PC-3 (cell line): ENCODE measurements around the gene ETV5. TPM values are rescaled to one million over a fixed set of nuclear protein-coding genes. Genes with fewer than 3 reads are reported as not detected.

ENCODE experiments used
- ATAC-seq: fragments of 200-7000 bp; cut with Tn5 transposase; 2 replicates; pipeline ENCODE4 v1.9.1; 2020; ENCODE audit warnings: mild to moderate bottlenecking, moderate library complexity
- BruUV-seq: library from RNA; stranded (reverse); fragments of 400-500 nt; replicated peaks from 2 replicates; lab custom pipeline; 2021; lab: Mats Ljungman, UMichigan
- CTCF ChIA-PET: fragments of 300-600 bp; sonication (Branson Sonifier 250); formaldehyde crosslinking; loops from one replicate; lab custom pipeline; 2022; ENCODE audit warnings: antibody characterized with exemption; lab: Charles Lee
- POLR2A ChIA-PET: fragments of 300-600 bp; sonication (Branson Sonifier 250); formaldehyde crosslinking; loops from one replicate; lab custom pipeline; 2022; ENCODE audit warnings: antibody characterized with exemption; ENCODE audit not compliant: unreplicated experiment; lab: Charles Lee
- DNase-seq: peaks from one replicate; pipeline ENCODE4 v3.0.0-alpha.2; 2015
- H2AFZ ChIP-seq: fragments of 300-600 bp; sonication (generic); 2 replicates; pipeline ENCODE4 v1.6.0; 2016; ENCODE audit warnings: antibody characterized with exemption, low read length
- H3F3A ChIP-seq: fragments of 300-600 bp; sonication (generic); one replicate; pipeline ENCODE4 v1.6.0; 2017; ENCODE audit warnings: antibody characterized with exemption, low read length, control low read depth, mild to moderate bottlenecking; ENCODE audit not compliant: unreplicated experiment
- H3K27ac ChIP-seq: fragments of 300-600 bp; sonication (generic); 2 replicates; pipeline ENCODE4 v1.5.1; 2016; ENCODE audit warnings: mild to moderate bottlenecking, low read length
- H3K27me3 ChIP-seq: fragments of 300-600 bp; sonication (generic); 2 replicates; pipeline ENCODE4 v1.6.1; 2016; ENCODE audit warnings: low read length, mixed read lengths
- H3K36me3 ChIP-seq: fragments of 300-600 bp; sonication (generic); 2 replicates; pipeline ENCODE4 v1.6.1; 2016; ENCODE audit warnings: low read depth, mixed run types, low read length, mixed read lengths
- H3K4me1 ChIP-seq: fragments of 300-600 bp; sonication (generic); 2 replicates; pipeline ENCODE4 v1.5.1; 2016; ENCODE audit warnings: low read length; ENCODE audit not compliant: insufficient read depth
- H3K4me2 ChIP-seq: fragments of 300-600 bp; sonication (generic); 2 replicates; pipeline ENCODE4 v1.6.0; 2016; ENCODE audit warnings: low read length
- H3K4me3 ChIP-seq: fragments of 300-600 bp; sonication (generic); 2 replicates; pipeline ENCODE4 v1.5.1; 2016; ENCODE audit warnings: mild to moderate bottlenecking, low read length, mixed read lengths
- H3K79me2 ChIP-seq: fragments of 300-600 bp; sonication (generic); 2 replicates; pipeline ENCODE4 v1.6.1; 2017; ENCODE audit warnings: low read length, mixed read lengths
- H3K9ac ChIP-seq: fragments of 300-600 bp; sonication (generic); 2 replicates; pipeline ENCODE4 v1.6.0; 2016; ENCODE audit warnings: mild to moderate bottlenecking, low read length
- H3K9me2 ChIP-seq: fragments of 300-600 bp; sonication (generic); replicated peaks from 2 replicates; pipeline ENCODE4 v1.6.1; 2016; ENCODE audit warnings: mixed run types, low read length, mixed read lengths
- H3K9me3 ChIP-seq: fragments of 300-600 bp; sonication (generic); 2 replicates; pipeline ENCODE4 v1.6.1; 2016; ENCODE audit warnings: low read length, mixed read lengths
- H4K20me1 ChIP-seq: fragments of 300-600 bp; sonication (generic); 2 replicates; pipeline ENCODE4 v1.6.1; 2016; ENCODE audit warnings: low read length, mixed read lengths
- EZH2 ChIP-seq: fragments of 300-600 bp; sonication (generic); IDR thresholded peaks from one replicate; pipeline ENCODE4 v1.6.1; 2017; ENCODE audit warnings: antibody characterized with exemption, mild to moderate bottlenecking, low read length; ENCODE audit not compliant: unreplicated experiment
- EZH2phosphoT487 ChIP-seq: fragments of 300-600 bp; sonication (generic); IDR thresholded peaks from 2 replicates; pipeline ENCODE4 v1.6.1; 2018; ENCODE audit warnings: mild to moderate bottlenecking, antibody characterized with exemption, low read length, borderline replicate concordance
- intact Hi-C: fragments of 100-400 bp; cut with micrococcal nuclease; formaldehyde crosslinking; loops from 2 replicates; pipeline ENCODE4 v1.9.0; 2023
- total RNA-seq: library from RNA; depleted of rRNA; stranded (reverse); fragments of >200 nt; gene quantifications from 2 replicates; pipeline ENCODE4 v1.2.3, GENCODE V29; 2014
- TF ChIP-seq, protein P1 (sequence below): fragments of 300-600 bp; sonication (generic); conservative IDR thresholded peaks from 2 replicates; pipeline ENCODE4 v1.5.1; 2017; ENCODE audit warnings: antibody characterized with exemption, low read depth, mild to moderate bottlenecking, low read length

ETV5 gene
- total RNA-seq, 1 experiment from 2014 or later = 60.6 TPM

DNA sequence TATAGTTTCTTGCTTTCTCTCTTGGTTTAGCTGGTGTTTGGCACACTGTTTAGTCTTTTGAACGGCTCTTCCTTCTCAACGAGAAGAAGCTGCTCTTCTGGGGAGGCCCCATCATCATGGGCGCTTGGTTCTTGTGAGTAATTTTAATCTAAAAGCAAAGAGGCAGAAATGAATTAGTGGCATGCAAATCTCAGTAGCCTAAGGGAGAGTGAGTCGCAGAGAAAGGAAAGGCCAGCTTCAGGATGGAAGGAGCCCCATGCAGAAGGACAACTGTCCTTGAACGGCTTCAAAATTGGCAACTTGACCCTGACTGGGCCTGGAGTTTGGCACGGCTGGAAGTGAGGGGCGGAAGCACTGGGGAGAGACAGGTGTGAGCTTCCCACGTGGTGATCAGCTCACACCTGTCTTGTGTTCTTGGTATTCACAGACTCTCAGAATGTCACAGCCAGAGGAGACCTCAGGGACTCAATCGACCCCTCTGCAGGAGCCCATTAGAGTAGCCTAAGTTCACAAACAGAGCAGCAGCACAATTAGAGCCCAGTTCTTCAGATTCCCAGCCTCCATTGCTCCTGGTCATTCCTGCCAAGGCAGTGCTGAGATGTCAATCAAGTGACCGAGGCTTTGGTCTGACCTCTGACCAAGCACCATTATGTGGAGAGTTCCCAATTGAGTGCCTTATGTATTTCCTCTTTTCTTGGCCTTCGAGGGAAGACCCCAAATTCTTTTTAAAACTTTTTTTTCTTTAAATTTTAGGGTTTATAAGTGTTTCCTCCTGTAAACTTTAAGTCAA is 41.3 kb upstream of the ETV5 start:
- no peak overlapping the region for H3K27ac ChIP-seq
- H3K36me3 ChIP-seq = no peaks in the 10 kb centered on the region
- no peak overlapping the region for H3K4me3 ChIP-seq
- peaks cover 25% of the 10 kb centered on the region for H3K27me3 ChIP-seq
- H3K9me2 ChIP-seq = no peaks in the 10 kb centered on the region
- H3K4me2 ChIP-seq = no peak overlapping the region
- intact Hi-C loops = no loop called here
- ATAC-seq = no peak
- H2AFZ ChIP-seq = no peak overlapping the region
- H3K9ac ChIP-seq = no peak overlapping the region
- no TSS peak for BruUV-seq
- DNase-seq = no peak
- ChIA-PET POLR2A (no interaction called here), CTCF (no interaction called here)
- no peaks in the 10 kb centered on the region for H4K20me1 ChIP-seq
- no peak for TF ChIP-seq EZH2
- TF ChIP-seq, protein P1, sequence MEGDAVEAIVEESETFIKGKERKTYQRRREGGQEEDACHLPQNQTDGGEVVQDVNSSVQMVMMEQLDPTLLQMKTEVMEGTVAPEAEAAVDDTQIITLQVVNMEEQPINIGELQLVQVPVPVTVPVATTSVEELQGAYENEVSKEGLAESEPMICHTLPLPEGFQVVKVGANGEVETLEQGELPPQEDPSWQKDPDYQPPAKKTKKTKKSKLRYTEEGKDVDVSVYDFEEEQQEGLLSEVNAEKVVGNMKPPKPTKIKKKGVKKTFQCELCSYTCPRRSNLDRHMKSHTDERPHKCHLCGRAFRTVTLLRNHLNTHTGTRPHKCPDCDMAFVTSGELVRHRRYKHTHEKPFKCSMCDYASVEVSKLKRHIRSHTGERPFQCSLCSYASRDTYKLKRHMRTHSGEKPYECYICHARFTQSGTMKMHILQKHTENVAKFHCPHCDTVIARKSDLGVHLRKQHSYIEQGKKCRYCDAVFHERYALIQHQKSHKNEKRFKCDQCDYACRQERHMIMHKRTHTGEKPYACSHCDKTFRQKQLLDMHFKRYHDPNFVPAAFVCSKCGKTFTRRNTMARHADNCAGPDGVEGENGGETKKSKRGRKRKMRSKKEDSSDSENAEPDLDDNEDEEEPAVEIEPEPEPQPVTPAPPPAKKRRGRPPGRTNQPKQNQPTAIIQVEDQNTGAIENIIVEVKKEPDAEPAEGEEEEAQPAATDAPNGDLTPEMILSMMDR = no peak
- TF ChIP-seq EZH2phosphoT487 = no peak
- H3F3A ChIP-seq = no peaks in the 10 kb centered on the region
- no peaks in the 10 kb centered on the region for H3K9me3 ChIP-seq
- no peaks in the 10 kb centered on the region for H3K4me1 ChIP-seq
- H3K79me2 ChIP-seq = no peaks in the 10 kb centered on the region

DNA sequence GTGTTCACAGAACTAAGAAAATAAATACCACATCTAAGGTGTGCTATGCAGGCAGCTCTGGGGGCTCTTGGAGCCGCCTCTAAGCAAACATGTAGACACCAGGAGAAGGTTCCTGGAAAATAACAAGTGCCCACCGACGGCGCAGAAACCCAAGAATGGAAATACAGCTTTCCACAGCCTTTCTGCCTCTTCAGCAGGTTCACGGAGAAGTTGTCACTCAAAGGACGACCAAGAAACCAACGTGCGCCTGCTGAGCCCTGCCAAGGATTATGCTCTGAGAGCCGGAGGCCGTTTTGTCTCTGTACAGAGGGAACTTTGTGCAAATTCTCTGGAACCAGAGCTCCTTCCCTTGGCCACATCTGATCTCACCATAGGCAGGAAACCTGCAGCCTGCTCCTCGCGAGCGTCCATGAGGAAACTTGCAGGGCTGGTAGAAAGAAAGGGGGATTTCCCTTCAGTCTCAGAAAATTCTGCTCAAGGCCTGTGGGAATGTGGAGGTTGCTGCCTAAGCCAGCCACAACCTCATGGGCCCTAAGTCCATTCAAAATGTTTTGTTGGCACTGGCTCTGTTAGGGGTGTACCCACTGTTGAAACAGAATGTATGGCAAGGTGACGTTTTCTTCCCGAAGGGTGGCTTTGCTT is 40.6 kb upstream of the ETV5 start:
- H4K20me1 ChIP-seq = no peaks in the 10 kb centered on the region
- CTCF ChIA-PET = no interaction called here
- H3F3A ChIP-seq = no peaks in the 10 kb centered on the region
- no TSS peak for BruUV-seq
- no peak overlapping the region for H2AFZ ChIP-seq
- intact Hi-C loops = no loop called here
- DNase-seq = no peak
- H3K4me3 ChIP-seq = no peak overlapping the region
- no peaks in the 10 kb centered on the region for H3K36me3 ChIP-seq
- H3K27ac ChIP-seq = no peak overlapping the region
- H3K9ac ChIP-seq = no peak overlapping the region
- no peaks in the 10 kb centered on the region for H3K4me1 ChIP-seq
- H3K4me2 ChIP-seq = no peak overlapping the region
- H3K9me2 ChIP-seq = no peaks in the 10 kb centered on the region
- no peak for ATAC-seq
- H3K9me3 ChIP-seq = no peaks in the 10 kb centered on the region
- POLR2A ChIA-PET = no interaction called here
- no peaks in the 10 kb centered on the region for H3K79me2 ChIP-seq
- TF ChIP-seq, protein P1 = no peak
- TF ChIP-seq EZH2 = no peak
- no peak for TF ChIP-seq EZH2phosphoT487
- peaks cover 31% of the 10 kb centered on the region for H3K27me3 ChIP-seq

DNA sequence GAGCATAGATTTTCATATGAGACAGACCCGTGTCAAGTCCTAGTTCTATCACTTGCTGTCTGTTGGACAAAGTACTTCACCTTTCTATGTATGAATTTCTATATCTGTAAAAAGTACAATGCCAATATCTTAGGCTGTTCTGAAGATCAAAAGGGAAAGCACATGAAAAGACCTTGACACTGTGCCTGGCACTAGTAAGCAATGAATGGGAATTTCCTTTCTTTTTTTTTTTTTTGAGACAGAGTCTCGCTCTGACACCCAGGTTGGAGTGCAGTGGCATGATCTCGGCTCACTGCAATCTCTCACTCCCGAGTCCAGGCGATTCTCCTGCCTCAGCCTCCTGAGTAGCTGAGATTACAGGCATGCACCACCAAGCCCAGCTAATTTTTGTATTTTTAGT is 35.4 kb upstream of the ETV5 start:
- Histone ChIP-seq H3F3A (no peaks in the 10 kb centered on the region), H3K27ac (no peak overlapping the region), H3K4me2 (no peak overlapping the region), H3K9me3 (no peaks in the 10 kb centered on the region), H3K27me3 (peaks cover 47% of the 10 kb centered on the region), H3K9ac (no peak overlapping the region), H2AFZ (no peak overlapping the region), H3K9me2 (no peaks in the 10 kb centered on the region), H4K20me1 (no peaks in the 10 kb centered on the region), H3K4me3 (no peak overlapping the region), H3K79me2 (no peaks in the 10 kb centered on the region), H3K36me3 (no peaks in the 10 kb centered on the region), H3K4me1 (no peaks in the 10 kb centered on the region)
- DNase-seq (no peak), ATAC-seq (no peak)
- no TSS peak for BruUV-seq
- no peak for TF ChIP-seq EZH2
- TF ChIP-seq EZH2phosphoT487 = no peak
- TF ChIP-seq, protein P1 = no peak
- intact Hi-C loops = no loop called here
- CTCF ChIA-PET = no interaction called here
- POLR2A ChIA-PET = no interaction called here
